Stimulated activated CD8-positive, alpha-beta memory T cell treated with anti-CD3 and anti-CD28 coated beads, Interleukin-4, amount 100 ng/mL, for 4 hours (primary cell): Measurements from ENCODE around the gene MAP4K4.
A peak's percentile ranks its signal among the peaks of the same experiment; 100 is the strongest.

ENCODE experiments used
- DNase-seq, 2 donors: peaks; one replicate each; pipeline ENCODE4 v3.0.0-alpha.2; 2020; ENCODE audit warnings: low read depth in 2 of 2, low spot score in 1 of 2

The MAP4K4 gene

GRCh38 chr2:101812226-101812625 lies 114.7 kb downstream of the MAP4K4 start:
- DNase-seq: no peak

GRCh38 chr2:101814752-101815151 lies 117.2 kb downstream of the MAP4K4 start:
- no peak for DNase-seq

DNA sequence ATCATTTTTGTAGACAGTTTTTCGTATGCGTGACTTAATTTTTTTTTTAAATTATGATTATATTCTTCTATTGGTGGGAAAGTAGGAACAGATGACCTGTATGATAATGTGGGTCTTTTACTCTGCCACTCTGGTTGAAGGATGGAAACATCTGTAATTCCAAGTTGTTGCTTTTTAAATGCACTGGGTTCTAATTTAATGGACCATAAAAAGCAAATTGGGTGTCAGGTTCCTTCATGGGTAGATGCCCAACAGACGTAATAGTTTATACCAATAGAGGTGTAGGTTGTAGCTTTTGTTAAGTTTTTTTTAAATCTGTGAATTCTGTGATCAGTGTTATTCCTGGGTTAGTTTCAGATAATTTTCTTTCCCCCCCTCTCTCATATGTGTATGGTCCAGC lies 117.6 kb downstream of the MAP4K4 start:
- DNase-seq: no peak

GRCh38 chr2:101815739-101816391 lies 118.4 kb downstream of the MAP4K4 start:
- DNase-seq: no peak

GRCh38 chr2:101816598-101816997 lies 119.1 kb downstream of the MAP4K4 start:
- no peak for DNase-seq

GRCh38 chr2:101817481-101817880 lies 120.0 kb downstream of the MAP4K4 start:
- DNase-seq: no peak

DNA sequence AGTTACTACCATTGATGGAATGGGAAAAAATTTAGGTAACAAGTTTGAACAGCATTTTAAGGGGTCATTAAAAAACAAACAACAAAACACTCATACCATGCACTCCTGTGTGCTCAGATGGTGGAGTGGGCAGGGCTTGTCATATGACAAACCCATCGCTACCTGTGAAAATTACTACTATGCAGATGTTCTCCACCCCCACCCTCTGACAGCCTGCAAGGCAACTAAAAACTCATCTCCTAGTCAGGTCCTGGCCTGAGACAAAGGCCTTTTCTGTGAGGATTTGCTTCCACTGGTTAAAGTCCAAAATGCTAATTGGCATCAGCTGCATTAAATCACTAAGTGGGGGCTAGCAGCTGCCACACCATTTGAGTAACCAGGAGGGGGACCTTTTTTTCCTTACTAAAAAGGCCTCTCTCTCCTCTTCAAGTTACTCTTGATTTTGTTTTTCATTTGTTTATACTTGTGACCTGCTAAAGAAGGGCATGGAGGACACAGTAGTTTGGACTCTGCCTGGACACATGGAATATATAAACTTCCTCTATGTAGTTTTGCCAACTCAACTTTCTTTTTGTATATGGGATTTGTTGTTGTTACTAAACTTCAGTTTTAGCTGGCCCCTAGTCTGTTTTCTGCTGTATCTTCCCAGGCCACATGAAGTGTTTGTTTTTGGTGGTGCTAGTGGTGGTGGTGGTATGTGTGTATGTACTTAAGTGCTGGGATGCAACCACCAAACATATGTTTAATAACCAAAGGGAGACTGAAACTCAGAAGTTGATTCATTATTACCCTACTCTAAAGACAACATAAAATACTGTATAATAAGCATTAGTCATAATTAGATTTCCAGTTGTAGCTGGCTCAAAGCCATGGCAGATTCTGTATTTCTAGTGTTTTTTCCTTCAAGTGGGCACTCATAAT lies 121.3 kb downstream of the MAP4K4 start:
- DNase-seq: no peak

DNA sequence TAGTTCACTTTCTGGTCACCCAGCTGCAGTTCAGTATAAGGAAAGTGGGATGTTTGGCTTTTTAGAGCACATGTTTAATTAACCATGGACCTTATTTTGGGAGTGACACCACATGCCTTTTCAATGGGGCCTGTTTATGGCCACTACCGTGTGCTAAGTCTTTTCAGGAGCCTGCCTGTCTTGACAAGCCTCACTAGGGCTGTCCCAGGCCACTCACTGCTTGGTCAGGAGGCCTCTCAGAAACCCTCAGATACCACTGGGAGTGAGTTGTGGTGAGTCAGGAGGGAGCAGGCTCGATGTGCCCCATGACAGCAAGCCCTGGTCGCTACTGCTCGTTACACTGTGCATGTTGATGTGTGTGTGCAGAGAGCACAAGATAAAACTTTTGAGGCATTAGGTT lies 123.0 kb downstream of the MAP4K4 start:
- DNase-seq: no peak

- no peak for DNase-seq
Observed at GRCh38 chr2:101821059-101821805, 123.7 kb downstream of the MAP4K4 start.

GRCh38 chr2:101821828-101822458 lies 124.4 kb downstream of the MAP4K4 start:
- no peak for DNase-seq

DNA sequence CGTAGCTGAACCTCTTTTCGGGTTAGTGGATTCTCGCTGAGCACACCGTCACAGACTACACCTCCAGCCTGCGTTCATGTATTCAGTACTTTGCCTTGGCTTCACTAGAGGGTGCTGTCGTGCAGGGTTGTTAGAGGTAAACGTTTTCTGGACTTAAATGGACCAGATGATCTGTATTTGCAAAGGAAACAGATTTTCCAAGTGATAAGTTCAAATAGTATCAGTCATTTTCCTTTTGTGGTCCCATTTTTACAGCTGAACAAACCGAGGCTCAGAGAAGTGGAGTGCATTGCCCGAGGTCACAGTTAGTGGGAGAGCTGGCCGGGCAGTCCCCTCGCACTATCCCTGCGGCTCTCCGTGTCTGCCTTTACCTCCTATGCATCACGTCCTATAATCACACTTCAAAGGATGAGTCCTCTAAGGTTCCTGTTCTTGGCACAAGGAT lies 125.9 kb downstream of the MAP4K4 start:
- DNase-seq: peak; percentile 34 to 44

DNA sequence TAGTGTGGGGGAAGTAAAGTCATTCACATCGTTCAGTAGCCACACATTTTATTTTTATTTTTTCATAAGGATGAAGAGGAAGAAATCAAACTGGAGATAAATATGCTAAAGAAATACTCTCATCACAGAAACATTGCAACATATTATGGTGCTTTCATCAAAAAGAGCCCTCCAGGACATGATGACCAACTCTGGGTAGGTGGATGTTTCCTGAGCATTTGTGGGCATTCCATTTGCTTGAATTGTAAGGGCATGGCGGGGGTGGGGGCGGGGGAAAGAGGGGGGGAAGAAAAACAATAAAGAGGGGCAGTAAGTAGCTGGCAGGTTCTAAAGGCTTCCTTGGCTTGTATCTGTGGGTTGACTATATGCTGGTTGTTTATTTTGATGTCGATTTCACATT lies 126.4 kb downstream of the MAP4K4 start:
- no peak for DNase-seq

DNA sequence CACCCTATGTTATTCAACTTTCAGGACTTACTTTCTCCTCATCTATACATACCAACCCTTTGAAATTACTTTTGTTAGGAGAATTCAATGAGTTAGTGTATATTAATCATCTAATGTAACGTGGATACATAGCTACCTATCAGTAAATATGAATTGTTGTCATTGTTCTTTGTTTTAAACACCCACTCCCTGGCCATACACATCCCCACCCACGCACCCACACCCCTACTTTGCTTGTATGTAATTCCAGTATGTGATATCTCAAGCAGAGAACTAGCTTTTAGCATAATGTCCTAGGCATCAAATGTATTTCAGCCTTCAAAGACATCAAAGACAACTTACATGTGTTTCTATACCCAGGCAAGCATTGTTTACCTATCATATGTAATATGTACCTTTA lies 129.2 kb downstream of the MAP4K4 start:
- DNase-seq: no peak

GRCh38 chr2:101827246-101827645 lies 129.7 kb downstream of the MAP4K4 start:
- no peak for DNase-seq

DNA sequence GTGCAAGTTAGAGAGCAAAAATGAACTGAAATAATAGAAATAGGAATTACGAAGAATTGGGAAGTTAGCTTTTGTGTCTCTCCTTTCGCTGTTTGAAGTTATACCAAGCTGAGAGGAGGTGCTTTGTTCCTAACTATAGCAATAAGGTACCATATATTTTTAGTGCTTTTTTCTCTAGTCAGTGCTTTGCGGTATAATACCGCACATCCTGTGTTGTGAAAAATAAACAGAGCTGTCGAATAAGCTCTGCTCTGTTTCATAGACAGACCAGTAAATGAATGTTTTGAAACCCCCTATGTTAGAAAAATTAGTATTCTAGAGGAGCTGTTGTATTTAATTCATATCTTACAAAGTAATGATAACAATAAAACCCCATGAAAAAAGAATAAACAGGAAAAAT lies 130.8 kb downstream of the MAP4K4 start:
- DNase-seq: no peak

GRCh38 chr2:101828673-101829334 lies 131.3 kb downstream of the MAP4K4 start:
- DNase-seq: no peak

GRCh38 chr2:101829429-101829828 lies 131.9 kb downstream of the MAP4K4 start:
- no peak for DNase-seq

GRCh38 chr2:101830146-101830545 lies 132.6 kb downstream of the MAP4K4 start:
- no peak for DNase-seq

- DNase-seq: no peak
Observed at GRCh38 chr2:101830555-101830954, 133.0 kb downstream of the MAP4K4 start.

DNA sequence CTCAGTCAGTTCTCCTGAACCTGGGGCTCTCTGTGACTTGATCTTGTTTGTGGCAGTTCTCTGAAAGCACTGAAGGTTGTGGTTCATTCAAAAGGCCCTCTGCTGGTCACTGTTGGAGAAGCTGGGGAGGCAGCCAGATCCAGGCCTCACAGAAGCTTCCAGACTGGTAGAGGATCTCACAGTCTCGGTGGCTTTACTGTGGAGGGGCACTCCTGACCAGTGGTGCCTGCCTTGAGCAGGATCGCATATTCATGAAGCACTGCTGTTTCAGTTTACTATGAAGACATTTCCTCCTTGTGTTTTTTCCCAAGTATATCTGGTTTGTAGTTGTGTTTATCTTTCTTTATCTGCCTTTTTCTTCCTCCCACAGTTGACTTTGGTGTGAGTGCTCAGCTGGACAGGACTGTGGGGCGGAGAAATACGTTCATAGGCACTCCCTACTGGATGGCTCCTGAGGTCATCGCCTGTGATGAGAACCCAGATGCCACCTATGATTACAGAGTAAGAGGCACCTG lies 133.9 kb downstream of the MAP4K4 start:
- peak; percentile 25 to 35 for DNase-seq
